ENCODE measurements around the gene DLX4. TPM values are rescaled to one million over a fixed set of nuclear protein-coding genes. Genes with fewer than 3 reads are reported as not detected.

DLX4 gene
- total and polyA plus RNA-seq, 4 experiments from 2014 or later: 0.22 to 1.2 (median 0.52) TPM

- Mint-ChIP-seq H3K27ac (no peak overlapping the region), H3K27me3 (peaks cover 17 to 20% of the 10 kb centered on the region in 2 donors), H3K9me3 (no peaks in the 10 kb centered on the region), H3K4me3 (no peak overlapping the region), H3K36me3 (no peaks in the 10 kb centered on the region), H3K4me1 (peaks cover 2 to 11% (median 8%) of the 10 kb centered on the region in 4 donors)
- Histone ChIP-seq H3K4me1 (ENCODE audit: insufficient read depth, low read length) (peaks cover 8% of the 10 kb centered on the region), H3K27ac (ENCODE audit: low read depth, low read length) (no peak overlapping the region), H3K36me3 (ENCODE audit: insufficient read depth, low read length) (no peaks in the 10 kb centered on the region), H3K4me3 (ENCODE audit: low read length in 2 of 2) (no peak overlapping the region), H3K27me3 (ENCODE audit: insufficient read depth, low read length) (peaks cover 3% of the 10 kb centered on the region), H3K9me3 (ENCODE audit: control insufficient read depth in 1 of 2, low read length in 2 of 2) (peaks cover 0 to 5% of the 10 kb centered on the region in 2 donors)
- intact Hi-C loops (cut with micrococcal nuclease): no loop called here
- POLR2A ChIA-PET (ENCODE audit: partially characterized antibody): no interaction called here
- no peak for DNase-seq
- CTCF ChIA-PET (ENCODE audit: partially characterized antibody): interaction anchor here (1.2 to 3.2 kb wide), 3 partner anchors 13 to 72 kb away, joined by 3 to 20 read pairs (median 8); no protein-coding TSS in a partner anchor
Observed at GRCh38 chr17:50022463-50023130, 53.6 kb downstream of the DLX4 start.

- H3K4me1 ChIP-seq (ENCODE audit: insufficient read depth, low read length): peaks cover 8% of the 10 kb centered on the region
- Mint-ChIP-seq H3K27me3 (peaks cover 21 to 24% of the 10 kb centered on the region in 2 donors), H3K27ac (no peak overlapping the region), H3K4me3 (no peak overlapping the region), H3K4me1 (peaks cover 2 to 17% (median 9%) of the 10 kb centered on the region in 4 donors), H3K9me3 (no peaks in the 10 kb centered on the region), H3K36me3 (no peaks in the 10 kb centered on the region)
- peaks cover 3% of the 10 kb centered on the region for H3K27me3 ChIP-seq (ENCODE audit: insufficient read depth, low read length)
- ChIA-PET POLR2A (ENCODE audit: partially characterized antibody) (no interaction called here), CTCF (ENCODE audit: partially characterized antibody) (no interaction called here)
- no peaks in the 10 kb centered on the region for H3K36me3 ChIP-seq (ENCODE audit: insufficient read depth, low read length)
- no peak for DNase-seq
- intact Hi-C loops (cut with micrococcal nuclease): no loop called here
- no peak overlapping the region for H3K27ac ChIP-seq (ENCODE audit: low read depth, low read length)
- H3K4me3 ChIP-seq (ENCODE audit: low read length in 2 of 2): no peak overlapping the region
- H3K9me3 ChIP-seq (ENCODE audit: control insufficient read depth in 1 of 2, low read length in 2 of 2): peaks cover 0 to 5% of the 10 kb centered on the region in 2 donors
Observed at GRCh38 chr17:50023520-50023919, 54.5 kb downstream of the DLX4 start.

Other genes starting within 250 kb of the DLX4 start
- gene FAM117A, start 205.1 kb upstream of the DLX4 start, total RNA-seq: 100 to 1,000 TPM in 1 of 2 experiments, 10 to 100 TPM in 1; 95.1 to 102 TPM
- 10 to 100 TPM; 61.2 to 73.4 TPM for gene FAM117A, start 205.1 kb upstream of the DLX4 start, polyA plus RNA-seq
- gene KAT7, start 180.5 kb upstream of the DLX4 start, total RNA-seq: 100 to 1,000 TPM; 115 to 120 TPM
- 10 to 100 TPM; 37.6 to 55.3 TPM for gene KAT7, start 180.5 kb upstream of the DLX4 start, polyA plus RNA-seq
- gene TAC4, start 121.1 kb upstream of the DLX4 start, total RNA-seq: not detected
- gene TAC4, start 121.1 kb upstream of the DLX4 start, polyA plus RNA-seq: not detected
- gene DLX3, start 26.0 kb downstream of the DLX4 start, total RNA-seq: not detected
- not detected for gene DLX3, start 26.0 kb downstream of the DLX4 start, polyA plus RNA-seq
- 10 to 100 TPM; 13.9 to 16.3 TPM for gene ITGA3, start 86.9 kb downstream of the DLX4 start, total RNA-seq
- gene ITGA3, start 86.9 kb downstream of the DLX4 start, polyA plus RNA-seq: 1 to 10 TPM; 1.6 to 4.8 TPM
- 10 to 100 TPM; 39.1 to 40.6 TPM for gene PDK2, start 126.2 kb downstream of the DLX4 start, total RNA-seq
- 10 to 100 TPM; 34.5 to 36.5 TPM for gene PDK2, start 126.2 kb downstream of the DLX4 start, polyA plus RNA-seq
- gene SAMD14, start 161.0 kb downstream of the DLX4 start, total RNA-seq: 1 to 10 TPM; 1.2 to 1.3 TPM
- gene SAMD14, start 161.0 kb downstream of the DLX4 start, polyA plus RNA-seq: under 1 TPM; 0.16 to 0.19 TPM
- 10 to 100 TPM; 97.5 to 99.7 TPM for gene PPP1R9B, start 181.5 kb downstream of the DLX4 start, total RNA-seq
- gene PPP1R9B, start 181.5 kb downstream of the DLX4 start, polyA plus RNA-seq: 1 to 10 TPM in 1 of 2 donors, under 1 TPM in 1; 0.48 to 2.2 TPM
- not detected for gene SGCA, start 196.8 kb downstream of the DLX4 start, total RNA-seq
- not detected for gene SGCA, start 196.8 kb downstream of the DLX4 start, polyA plus RNA-seq
- gene COL1A1, start 232.4 kb downstream of the DLX4 start, total RNA-seq: 1 to 10 TPM; 1.0 to 1.6 TPM
- gene COL1A1, start 232.4 kb downstream of the DLX4 start, polyA plus RNA-seq: not detected